SK-N-MC (cell line): ENCODE results near the gene MSX1.

Experiments used
- EZH2 ChIP-seq: fragments of 200-600 bp; sonication (generic); IDR thresholded peaks from one replicate; pipeline ENCODE4 v1.6.1; 2017; ENCODE audit warnings: antibody characterized with exemption
- POLR2AphosphoS5 ChIP-seq: IDR thresholded peaks from 2 replicates; pipeline ENCODE4 v1.6.1; 2012; ENCODE audit warnings: mild to moderate bottlenecking, low read depth, low read length, borderline replicate concordance

DNA sequence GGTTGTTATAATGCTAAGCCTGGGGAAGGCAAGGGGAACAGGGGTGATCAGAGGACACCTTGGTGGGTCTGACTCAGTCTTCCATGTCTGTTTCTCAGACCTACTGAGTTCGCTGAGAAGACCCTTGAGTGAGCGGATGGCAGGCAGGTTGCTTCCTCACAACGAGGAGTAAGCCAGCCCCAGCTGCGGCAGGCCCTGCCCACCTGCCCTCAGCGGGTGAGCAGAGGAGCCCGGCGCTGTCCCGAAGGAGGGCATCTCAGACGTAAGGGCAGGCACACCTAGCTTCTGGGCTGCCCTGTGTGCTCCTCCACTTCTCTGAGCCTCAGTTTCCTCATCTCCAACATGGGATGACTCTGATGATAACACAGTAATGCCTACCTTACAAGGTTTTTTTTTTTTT, 30.3 kb downstream of the MSX1 start:
- TF ChIP-seq POLR2AphosphoS5 (no peak), EZH2 (no peak)
